ENCODE results near the gene PLRG1. TPM values are rescaled to one million over a fixed set of nuclear protein-coding genes. Genes with fewer than 3 reads are reported as not detected.
A peak's percentile ranks its signal among the peaks of the same experiment; 100 is the strongest.

The PLRG1 gene
- total RNA-seq, 2 experiments from 2014 or later: 41.7 to 104 TPM

DNA sequence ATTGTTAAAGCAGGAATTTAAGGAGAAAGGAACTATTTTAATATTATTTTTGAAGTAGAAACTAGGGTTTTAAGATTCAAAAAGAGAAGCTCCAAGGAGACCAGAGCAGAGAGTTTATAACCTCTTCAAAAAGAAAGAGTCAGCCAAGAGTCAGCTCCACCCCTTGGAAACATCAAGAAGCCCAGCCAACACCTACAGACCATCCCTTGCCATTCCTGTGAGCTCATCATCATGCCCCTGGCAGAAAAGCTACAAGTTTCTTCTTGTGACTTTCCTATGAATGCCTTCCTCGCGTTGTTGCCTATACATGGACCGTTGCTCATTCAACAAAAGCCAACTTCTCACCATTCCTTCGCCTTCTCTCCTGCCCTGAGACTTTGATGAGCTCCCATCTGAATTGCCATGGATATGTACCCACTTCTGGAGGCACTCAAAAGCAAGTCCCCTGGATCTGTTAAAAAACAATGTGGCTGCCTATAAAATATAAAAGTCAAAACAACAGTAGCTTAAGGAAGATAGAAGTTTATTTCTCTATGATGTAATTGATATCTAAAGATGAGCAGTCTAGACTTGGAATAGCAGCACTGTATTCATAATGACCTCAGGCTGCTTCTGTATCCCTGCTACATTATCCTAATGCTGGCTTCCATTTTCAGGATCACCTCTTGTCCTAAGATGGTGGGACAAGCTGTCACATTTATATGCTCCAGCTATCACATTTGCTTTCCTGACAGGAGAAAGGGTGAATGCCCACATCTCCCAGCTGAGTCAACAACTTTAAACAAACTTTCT, 20.3 kb downstream of the PLRG1 start:
- Histone ChIP-seq H3K9me2 (ENCODE audit: insufficient read depth, low read length) (no peaks in the 10 kb centered on the region), H2AFZ (ENCODE audit: low read length) (peak overlapping the region; percentile 43; the same call in 1 of the 2 replicates), H3K36me3 (ENCODE audit: insufficient read depth, low read length) (peaks cover 6% of the 10 kb centered on the region; the same call in 1 of the 2 replicates), H3K4me3 (ENCODE audit: low read depth, low read length, poor library complexity, severe bottlenecking) (no peak overlapping the region), H3K4me1 (ENCODE audit: insufficient read depth, low read length, poor library complexity, severe bottlenecking) (peaks cover 32% of the 10 kb centered on the region), H3K79me2 (ENCODE audit: insufficient read depth, low read depth, low read length) (no peaks in the 10 kb centered on the region), H4K20me1 (ENCODE audit: insufficient read depth, low read length) (no peaks in the 10 kb centered on the region), H3K4me2 (ENCODE audit: low read length) (no peak overlapping the region), H3K9me3 (ENCODE audit: low read length) (no peaks in the 10 kb centered on the region), H3K27ac (ENCODE audit: low read depth, low read length, poor library complexity, severe bottlenecking) (no peak overlapping the region)
- ChIA-PET POLR2A (interaction anchor here (0.6 to 10.6 kb wide), 6 partner anchors 12 to 151 kb away, joined by 3 to 76 read pairs (median 3); partner anchors contain the start of gene PLRG1), CTCF (ENCODE audit: unreplicated experiment) (no interaction called here)
- BruUV-seq (replicated peaks): no TSS peak
- intact Hi-C loops (cut with micrococcal nuclease; ENCODE audit: unreplicated experiment): no loop called here
- TF ChIP-seq, protein P1, sequence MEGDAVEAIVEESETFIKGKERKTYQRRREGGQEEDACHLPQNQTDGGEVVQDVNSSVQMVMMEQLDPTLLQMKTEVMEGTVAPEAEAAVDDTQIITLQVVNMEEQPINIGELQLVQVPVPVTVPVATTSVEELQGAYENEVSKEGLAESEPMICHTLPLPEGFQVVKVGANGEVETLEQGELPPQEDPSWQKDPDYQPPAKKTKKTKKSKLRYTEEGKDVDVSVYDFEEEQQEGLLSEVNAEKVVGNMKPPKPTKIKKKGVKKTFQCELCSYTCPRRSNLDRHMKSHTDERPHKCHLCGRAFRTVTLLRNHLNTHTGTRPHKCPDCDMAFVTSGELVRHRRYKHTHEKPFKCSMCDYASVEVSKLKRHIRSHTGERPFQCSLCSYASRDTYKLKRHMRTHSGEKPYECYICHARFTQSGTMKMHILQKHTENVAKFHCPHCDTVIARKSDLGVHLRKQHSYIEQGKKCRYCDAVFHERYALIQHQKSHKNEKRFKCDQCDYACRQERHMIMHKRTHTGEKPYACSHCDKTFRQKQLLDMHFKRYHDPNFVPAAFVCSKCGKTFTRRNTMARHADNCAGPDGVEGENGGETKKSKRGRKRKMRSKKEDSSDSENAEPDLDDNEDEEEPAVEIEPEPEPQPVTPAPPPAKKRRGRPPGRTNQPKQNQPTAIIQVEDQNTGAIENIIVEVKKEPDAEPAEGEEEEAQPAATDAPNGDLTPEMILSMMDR (conservative IDR thresholded peaks at IDR 0.05; ENCODE audit: low read length): no peak
- TF ChIP-seq EZH2phosphoT487 (IDR thresholded peaks at IDR 0.05; ENCODE audit: borderline replicate concordance, low read depth, low read length): no peak
- no peak for DNase-seq (ENCODE audit: low spot score)

DNA sequence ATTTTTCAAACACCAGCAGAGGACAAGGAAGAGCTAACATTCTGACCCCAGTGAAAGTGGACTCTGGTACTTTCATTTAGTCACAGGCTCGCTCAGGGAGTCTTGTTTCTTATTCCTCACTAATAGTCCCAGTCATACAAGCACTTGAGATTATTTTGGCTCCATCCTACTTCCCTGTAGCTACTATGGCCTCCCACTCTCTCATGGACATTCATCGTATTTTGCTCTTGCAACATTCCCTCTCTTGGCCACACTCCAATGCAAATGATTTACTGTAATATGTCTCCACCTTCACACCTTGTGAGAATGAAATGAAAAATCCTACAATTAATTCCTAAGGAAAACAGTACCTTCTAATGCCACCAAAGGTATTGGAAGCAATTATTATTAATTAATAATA, 21.3 kb downstream of the PLRG1 start:
- no peak overlapping the region for H3K27ac ChIP-seq (ENCODE audit: low read depth, low read length, poor library complexity, severe bottlenecking)
- no peaks in the 10 kb centered on the region for H3K36me3 ChIP-seq (ENCODE audit: insufficient read depth, low read length)
- peak overlapping the region; percentile 60; the same call in 1 of the 2 replicates for H2AFZ ChIP-seq (ENCODE audit: low read length)
- no peak overlapping the region for H3K4me3 ChIP-seq (ENCODE audit: low read depth, low read length, poor library complexity, severe bottlenecking)
- ChIA-PET POLR2A (interaction anchor here (0.8 to 10.6 kb wide), 3 partner anchors 9 to 20 kb away, joined by 3 to 76 read pairs (median 5); partner anchors contain the start of gene PLRG1), CTCF (ENCODE audit: unreplicated experiment) (no interaction called here)
- intact Hi-C loops (cut with micrococcal nuclease; ENCODE audit: unreplicated experiment): no loop called here
- no peak overlapping the region for H3K4me2 ChIP-seq (ENCODE audit: low read length)
- TF ChIP-seq, protein P1 (conservative IDR thresholded peaks at IDR 0.05; ENCODE audit: low read length): no peak
- TF ChIP-seq EZH2phosphoT487 (IDR thresholded peaks at IDR 0.05; ENCODE audit: borderline replicate concordance, low read depth, low read length): no peak
- no peak for DNase-seq (ENCODE audit: low spot score)
- no peaks in the 10 kb centered on the region for H3K9me3 ChIP-seq (ENCODE audit: low read length)
- BruUV-seq (replicated peaks): no TSS peak
- peaks cover 32% of the 10 kb centered on the region for H3K4me1 ChIP-seq (ENCODE audit: insufficient read depth, low read length, poor library complexity, severe bottlenecking)
- no peaks in the 10 kb centered on the region for H3K9me2 ChIP-seq (ENCODE audit: insufficient read depth, low read length)
- H4K20me1 ChIP-seq (ENCODE audit: insufficient read depth, low read length): no peaks in the 10 kb centered on the region
- no peaks in the 10 kb centered on the region for H3K79me2 ChIP-seq (ENCODE audit: insufficient read depth, low read depth, low read length)

DNA sequence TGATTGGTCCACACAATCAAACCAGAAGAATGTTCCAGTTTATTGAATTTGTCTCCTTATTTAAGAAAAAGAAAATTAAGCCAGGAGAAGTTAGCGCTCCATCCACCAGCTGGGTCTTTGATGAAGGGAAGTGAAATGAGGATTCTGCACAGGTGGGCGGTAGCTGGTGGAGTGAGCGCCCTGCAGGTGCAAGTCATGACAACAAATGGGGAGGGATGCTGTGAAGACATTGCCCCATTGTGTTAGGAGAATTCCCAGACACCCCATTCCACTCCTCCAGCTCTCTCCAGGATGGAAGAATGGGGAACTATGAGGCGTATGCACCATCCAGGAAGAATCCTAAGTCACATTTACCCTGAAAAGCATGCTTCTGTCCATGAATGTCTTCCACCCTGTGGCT, 22.9 kb downstream of the PLRG1 start:
- H3K79me2 ChIP-seq (ENCODE audit: insufficient read depth, low read depth, low read length): no peaks in the 10 kb centered on the region
- ChIA-PET POLR2A (interaction anchor here (0.6 to 10.6 kb wide), 6 partner anchors 14 to 294 kb away, joined by 3 to 76 read pairs (median 3); partner anchors contain the start of gene PLRG1), CTCF (ENCODE audit: unreplicated experiment) (no interaction called here)
- H3K4me1 ChIP-seq (ENCODE audit: insufficient read depth, low read length, poor library complexity, severe bottlenecking): peaks cover 32% of the 10 kb centered on the region
- peak; percentile 52 for DNase-seq (ENCODE audit: low spot score)
- no peak for TF ChIP-seq EZH2phosphoT487 (IDR thresholded peaks at IDR 0.05; ENCODE audit: borderline replicate concordance, low read depth, low read length)
- TF ChIP-seq, protein P1 (conservative IDR thresholded peaks at IDR 0.05; ENCODE audit: low read length): no peak
- H3K4me2 ChIP-seq (ENCODE audit: low read length): peak overlapping the region; percentile 61
- intact Hi-C loops (cut with micrococcal nuclease; ENCODE audit: unreplicated experiment): no loop called here
- BruUV-seq (replicated peaks): no TSS peak
- H3K4me3 ChIP-seq (ENCODE audit: low read depth, low read length, poor library complexity, severe bottlenecking): peak overlapping the region; percentile 23
- H2AFZ ChIP-seq (ENCODE audit: low read length): peak overlapping the region; percentile 43; the same call in 1 of the 2 replicates
- no peaks in the 10 kb centered on the region for H3K9me2 ChIP-seq (ENCODE audit: insufficient read depth, low read length)
- peak overlapping the region; percentile 56 for H3K27ac ChIP-seq (ENCODE audit: low read depth, low read length, poor library complexity, severe bottlenecking)
- no peaks in the 10 kb centered on the region for H3K9me3 ChIP-seq (ENCODE audit: low read length)
- no peaks in the 10 kb centered on the region for H3K36me3 ChIP-seq (ENCODE audit: insufficient read depth, low read length)
- no peaks in the 10 kb centered on the region for H4K20me1 ChIP-seq (ENCODE audit: insufficient read depth, low read length)

Measured in OCI-LY7 (cell line).